ENCODE measurements around the gene FAM20C. TPM values are rescaled to one million over a fixed set of nuclear protein-coding genes. Genes with fewer than 3 reads are reported as not detected.

FAM20C gene
- total RNA-seq, 4 donors from 2014 or later: 15.8 to 20.4 (median 18.7) TPM

GRCh38 chr7:226281-226895, 34.0 kb downstream of the FAM20C start:
- H3K36me3 ChIP-seq: no peaks in the 10 kb centered on the region
- no peak overlapping the region for H3K4me3 ChIP-seq
- no peaks in the 10 kb centered on the region for H3K27me3 ChIP-seq
- no peak for DNase-seq (ENCODE audit: low spot score in 2 of 2)
- 80% methylated on average over 13 of the region's 23 CpGs for WGBS
- no peak for TF ChIP-seq POLR2A (IDR thresholded peaks at IDR 0.05)
- TF ChIP-seq POLR2AphosphoS5 (IDR thresholded peaks at IDR 0.05): no peak
- no peak for TF ChIP-seq EP300 (IDR thresholded peaks at IDR 0.05)
- TF ChIP-seq CTCF (IDR thresholded peaks at IDR 0.05): no peak
- H3K4me1 ChIP-seq: peaks cover 17% of the 10 kb centered on the region
- peak overlapping the region; percentile 49 for H3K27ac ChIP-seq
- H3K9me3 ChIP-seq: no peaks in the 10 kb centered on the region

GRCh38 chr7:227926-228325, 35.6 kb downstream of the FAM20C start:
- no peak for DNase-seq (ENCODE audit: low spot score in 2 of 2)
- Histone ChIP-seq H3K4me1 (peaks cover 27% of the 10 kb centered on the region), H3K27ac (peak overlapping the region; percentile 79)

GRCh38 chr7:228610-229009, 36.2 kb downstream of the FAM20C start:
- Histone ChIP-seq H3K9me3 (no peaks in the 10 kb centered on the region), H3K27me3 (no peaks in the 10 kb centered on the region), H3K4me3 (no peak overlapping the region), H3K27ac (peak overlapping the region; percentile 79), H3K4me1 (peaks cover 34% of the 10 kb centered on the region), H3K36me3 (no peaks in the 10 kb centered on the region)
- no peak for TF ChIP-seq EP300 (IDR thresholded peaks at IDR 0.05)
- TF ChIP-seq CTCF (IDR thresholded peaks at IDR 0.05): no peak
- DNase-seq (ENCODE audit: low spot score in 2 of 2): no peak
- WGBS: no CpG with 5 or more reads among the region's 12 CpGs

More at GRCh38 chr7:227926-228325, 35.6 kb downstream of the FAM20C start:
- 90% methylated on average over 16 of the region's 16 CpGs for WGBS
- TF ChIP-seq POLR2A (IDR thresholded peaks at IDR 0.05) (no peak), EP300 (IDR thresholded peaks at IDR 0.05) (no peak), CTCF (IDR thresholded peaks at IDR 0.05) (no peak), POLR2AphosphoS5 (IDR thresholded peaks at IDR 0.05) (no peak)
- Histone ChIP-seq H3K9me3 (no peaks in the 10 kb centered on the region), H3K4me3 (no peak overlapping the region), H3K27me3 (no peaks in the 10 kb centered on the region), H3K36me3 (no peaks in the 10 kb centered on the region)

GRCh38 chr7:229184-229964, 37.0 kb downstream of the FAM20C start:
- Histone ChIP-seq H3K4me3 (no peak overlapping the region), H3K9me3 (no peaks in the 10 kb centered on the region), H3K36me3 (no peaks in the 10 kb centered on the region), H3K4me1 (peaks cover 41% of the 10 kb centered on the region), H3K27ac (peak overlapping the region; percentile 79), H3K27me3 (no peaks in the 10 kb centered on the region)
- 56% methylated on average over 20 of the region's 29 CpGs for WGBS
- peak in 1 of 2 donors; percentile 89 for DNase-seq (ENCODE audit: low spot score in 2 of 2)
- TF ChIP-seq POLR2AphosphoS5 (IDR thresholded peaks at IDR 0.05) (peak in 1 of 3 donors; percentile 60), EP300 (IDR thresholded peaks at IDR 0.05) (peak; percentile 11), POLR2A (IDR thresholded peaks at IDR 0.05) (no peak)

GRCh38 chr7:230274-230673, 37.9 kb downstream of the FAM20C start:
- Histone ChIP-seq H3K9me3 (no peaks in the 10 kb centered on the region), H3K36me3 (no peaks in the 10 kb centered on the region), H3K27me3 (no peaks in the 10 kb centered on the region), H3K4me3 (no peak overlapping the region), H3K4me1 (peaks cover 50% of the 10 kb centered on the region), H3K27ac (no peak overlapping the region)
- no peak for DNase-seq (ENCODE audit: low spot score in 2 of 2)
- 58% methylated on average over 8 of the region's 17 CpGs for WGBS
- TF ChIP-seq EP300 (IDR thresholded peaks at IDR 0.05) (no peak), CTCF (IDR thresholded peaks at IDR 0.05) (no peak), POLR2A (IDR thresholded peaks at IDR 0.05) (no peak), POLR2AphosphoS5 (IDR thresholded peaks at IDR 0.05) (no peak)

Data from suprapubic skin (tissue), 4 donors.